ENCODE results near the gene KLHL2.
"Not testable (repeated sequence)": the region's sequence is repeated elsewhere in the genome, so short reads cannot be mapped to it uniquely, and the experiment has no call there.

Gene KLHL2

DNA sequence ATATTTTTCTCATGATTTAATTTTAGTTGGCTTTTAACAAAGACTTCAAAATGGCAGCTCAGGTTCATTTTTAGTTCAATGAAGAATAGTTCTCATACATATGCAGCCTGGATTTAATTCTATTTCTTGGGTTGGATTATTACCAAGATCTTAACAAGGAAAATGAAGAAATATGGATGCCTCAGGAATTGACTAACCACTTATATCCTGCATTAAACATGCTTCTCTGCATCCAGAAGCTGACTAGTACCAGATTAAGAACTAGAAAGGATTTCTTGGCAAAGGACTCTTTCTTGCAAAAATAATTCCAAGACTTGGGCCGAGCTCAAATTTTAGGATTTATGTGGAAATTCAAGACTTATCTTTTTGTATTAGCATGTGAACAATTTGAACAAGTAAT lies 5.6 kb upstream of the KLHL2 start:
- DNase-seq (ENCODE audit: low spot score), result no peak

DNA sequence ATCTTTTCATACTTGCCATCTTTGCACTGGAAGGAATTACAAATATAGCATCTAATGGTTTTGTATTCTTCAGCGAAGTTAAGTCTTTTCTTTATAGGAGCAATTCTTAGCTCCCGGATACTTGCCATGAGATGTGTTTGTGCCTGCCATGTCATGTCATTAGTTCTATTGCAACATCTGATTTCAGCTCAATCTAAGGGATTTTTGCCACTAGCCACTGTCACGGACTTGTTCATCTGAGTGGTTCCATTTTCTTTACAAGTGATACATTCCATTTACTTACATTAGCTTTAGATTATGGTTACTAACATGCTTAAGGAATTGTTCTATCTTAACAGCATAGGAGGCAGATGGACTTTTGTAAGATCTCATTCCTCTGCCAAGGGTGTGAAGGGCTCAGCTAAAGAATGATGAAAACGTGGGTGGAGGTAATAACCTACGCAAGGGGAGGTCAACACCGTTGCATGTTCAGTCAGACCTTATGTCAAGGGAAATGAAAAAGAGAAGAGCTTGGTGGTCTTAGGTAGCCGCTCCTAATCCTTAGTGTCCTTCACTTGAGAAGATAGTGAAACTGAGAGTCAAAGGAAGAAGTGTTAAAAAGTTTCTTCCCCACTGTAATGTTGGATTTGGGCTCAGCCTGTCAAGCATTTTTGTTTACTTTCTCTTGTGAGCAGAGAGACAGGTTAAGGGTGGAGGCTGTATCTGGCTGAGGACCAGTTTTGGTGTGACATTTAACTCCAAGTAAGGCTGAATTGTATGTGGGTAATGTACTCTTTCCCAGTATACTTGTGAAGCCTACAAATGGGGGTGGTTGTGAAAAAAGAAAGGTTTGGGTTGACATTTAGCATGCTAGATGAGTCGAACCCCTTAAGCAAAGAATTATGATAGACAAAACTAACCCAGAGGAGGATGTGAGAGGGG lies 3.6 kb upstream of the KLHL2 start:
- no peak for DNase-seq (ENCODE audit: low spot score)

DNA sequence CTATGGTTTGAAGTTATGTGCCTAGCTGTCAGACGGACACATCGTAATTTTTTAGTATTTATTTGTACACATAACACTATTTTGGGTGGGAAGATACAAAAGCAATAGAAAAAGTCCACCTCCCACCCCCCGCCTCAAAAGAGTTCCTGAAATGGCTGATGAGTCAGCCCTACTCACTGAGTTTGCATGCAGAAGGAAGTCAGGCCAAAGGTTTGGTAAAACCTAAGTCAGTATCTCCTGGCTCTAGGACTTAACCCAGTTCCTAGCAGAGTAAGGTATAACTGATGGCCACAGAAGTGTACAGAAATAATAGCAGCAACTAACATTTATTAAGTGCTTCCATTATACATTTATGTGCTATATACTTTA lies 2.9 kb upstream of the KLHL2 start:
- no peak for DNase-seq (ENCODE audit: low spot score)

DNA sequence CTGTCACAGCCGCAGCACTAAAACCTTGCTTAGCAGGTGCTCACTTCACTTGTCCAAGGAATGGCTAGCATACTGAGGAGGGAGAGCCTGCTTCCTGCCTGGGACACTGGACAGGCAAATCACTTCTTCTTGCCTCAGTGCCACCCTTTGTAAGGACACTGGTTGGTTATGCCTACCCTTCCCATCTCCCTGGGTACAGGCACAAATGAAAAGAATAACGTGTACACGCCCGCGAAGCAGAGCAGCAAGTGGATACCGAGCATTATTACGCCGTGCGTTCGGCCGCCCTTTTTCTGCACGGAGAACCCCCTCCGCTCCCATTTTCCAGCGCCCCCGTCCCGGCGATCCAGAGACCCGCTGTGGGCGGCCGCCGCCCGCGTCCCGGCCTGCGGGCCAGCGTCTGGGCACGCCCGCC lies 338 bp upstream of the KLHL2 start:
- DNase-seq (ENCODE audit: low spot score), result peak; percentile 42

DNA sequence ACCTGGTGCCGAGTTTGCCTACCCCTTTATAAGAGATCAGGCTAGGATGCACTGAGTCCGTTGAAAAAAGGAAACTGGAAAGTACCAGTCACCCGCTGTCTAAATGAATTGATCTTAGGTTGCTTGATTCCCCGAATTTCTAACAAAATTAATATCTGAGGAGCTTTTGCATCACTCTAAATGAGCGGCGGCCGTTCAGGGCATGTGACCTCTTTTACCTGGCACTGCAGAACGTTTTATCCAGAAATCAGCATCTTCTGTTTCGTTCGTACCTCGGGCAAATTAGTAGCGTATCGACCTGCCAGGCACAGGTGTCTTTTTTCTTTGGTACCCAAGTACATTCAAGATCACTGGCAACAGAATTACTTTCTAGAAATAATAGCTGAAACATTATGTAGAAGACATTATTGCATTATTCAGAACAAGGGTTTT lies 876 bp downstream of the KLHL2 start:
- peak; percentile 52 for DNase-seq (ENCODE audit: low spot score)

DNA sequence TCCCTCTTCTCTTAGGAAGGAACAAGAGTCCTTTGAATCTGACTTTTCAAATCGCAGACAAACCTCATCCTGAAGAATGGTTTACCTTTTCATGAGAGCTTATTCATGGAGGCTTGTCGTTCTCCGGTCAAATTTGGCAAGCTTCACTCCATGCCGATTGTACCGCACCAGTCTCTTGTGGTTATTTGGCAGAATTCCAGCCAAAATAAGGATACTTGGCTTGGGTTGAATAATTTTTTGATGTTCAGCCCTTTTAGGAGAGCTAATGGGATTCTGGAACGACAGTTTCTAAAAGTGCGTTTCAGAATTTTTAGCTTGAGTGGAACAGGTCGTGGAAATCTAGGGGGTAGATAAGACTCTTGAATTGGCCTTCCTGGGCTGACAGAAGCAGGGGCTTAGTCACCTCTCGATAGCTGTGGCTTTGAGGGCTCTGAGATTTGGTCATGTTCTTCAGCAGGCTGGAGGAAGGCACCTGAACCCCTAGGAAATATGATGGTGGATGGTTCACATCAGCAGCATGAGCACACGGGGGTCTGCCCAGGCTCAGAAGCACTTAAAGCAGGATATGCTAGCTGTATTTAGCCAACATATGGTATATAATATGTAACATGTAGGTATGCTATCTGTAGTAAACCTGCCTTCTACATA lies 1.5 kb downstream of the KLHL2 start:
- peak; percentile 45 for DNase-seq (ENCODE audit: low spot score)

DNA sequence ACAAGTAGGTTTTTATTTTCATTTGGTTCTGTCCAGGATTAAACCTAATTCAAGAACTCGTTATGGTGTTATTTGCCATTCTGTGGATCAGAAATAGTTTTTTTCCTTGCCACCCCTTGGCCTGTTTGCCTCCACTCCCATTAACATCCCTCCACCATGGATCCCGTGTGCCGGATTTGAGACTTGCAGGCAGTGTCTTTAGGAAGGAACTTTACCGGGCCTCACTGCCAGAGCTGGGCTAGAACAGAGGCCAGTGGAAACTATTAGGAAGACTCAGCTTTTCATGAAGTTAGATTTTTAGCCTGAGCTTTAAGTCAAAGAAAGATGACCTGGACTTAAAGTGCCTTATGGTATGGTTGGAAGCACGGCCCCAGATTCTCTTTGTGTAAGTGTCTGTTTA lies 2.4 kb downstream of the KLHL2 start:
- peak; percentile 24 for DNase-seq (ENCODE audit: low spot score)

DNA sequence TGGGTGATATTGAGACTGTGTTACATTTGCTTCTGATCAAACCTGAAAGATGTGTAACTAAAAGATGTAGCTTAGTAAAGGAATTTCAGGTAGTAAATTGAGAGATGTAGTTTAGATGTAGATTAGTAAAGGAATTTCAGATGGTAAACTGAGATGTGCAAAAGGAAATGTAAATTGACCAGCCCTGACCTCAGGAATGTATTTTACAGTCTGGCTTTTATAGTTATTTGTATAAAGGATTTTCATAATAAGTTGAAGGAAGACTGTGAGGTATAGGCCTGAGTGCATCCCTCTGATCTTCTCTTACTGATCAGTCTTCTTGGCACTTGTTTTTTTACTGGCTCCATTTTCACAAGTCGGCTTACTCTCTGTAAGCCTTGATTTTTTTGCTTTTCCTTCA lies 3.2 kb downstream of the KLHL2 start:
- no peak for DNase-seq (ENCODE audit: low spot score)

DNA sequence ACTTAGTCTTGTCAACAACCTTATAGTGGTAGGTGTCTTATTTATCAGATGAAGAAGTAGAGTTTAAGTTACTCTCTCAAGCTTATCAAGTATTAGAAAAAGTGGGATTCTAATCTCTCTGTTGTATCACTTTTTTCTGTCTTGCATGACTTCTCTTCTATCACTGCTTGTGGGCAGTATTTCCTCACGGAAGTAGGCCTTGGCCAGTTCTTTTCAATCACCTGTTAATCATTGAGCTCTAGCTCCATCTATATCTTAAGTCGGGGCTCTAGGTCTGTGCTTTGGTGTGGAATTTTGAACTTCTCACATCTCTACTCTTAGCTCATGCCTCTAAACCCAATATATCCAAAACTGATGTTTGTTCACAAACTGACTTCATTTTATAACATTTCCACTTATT lies 5.3 kb downstream of the KLHL2 start:
- DNase-seq (ENCODE audit: low spot score), result not testable (repeated sequence)

DNA sequence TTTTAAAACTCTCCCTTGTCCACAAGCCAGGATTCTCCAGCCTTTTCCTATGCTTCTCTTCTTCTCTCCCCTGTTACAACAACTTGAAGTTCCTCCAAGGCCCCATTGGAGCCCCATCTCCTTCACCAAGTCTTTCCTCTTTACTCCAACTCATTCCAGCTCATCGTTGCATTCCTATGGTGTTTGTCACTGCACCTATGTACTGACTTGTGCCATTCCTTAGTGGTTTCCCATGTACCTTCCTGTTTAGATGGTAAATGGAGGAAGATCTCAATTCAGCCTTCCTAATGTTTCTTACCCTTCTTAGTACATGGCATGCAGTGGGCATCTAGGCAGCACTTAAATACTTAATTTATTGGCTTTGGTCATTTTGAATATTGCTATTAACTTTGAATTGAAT lies 6.0 kb downstream of the KLHL2 start:
- DNase-seq (ENCODE audit: low spot score), result not testable (repeated sequence)

DNA sequence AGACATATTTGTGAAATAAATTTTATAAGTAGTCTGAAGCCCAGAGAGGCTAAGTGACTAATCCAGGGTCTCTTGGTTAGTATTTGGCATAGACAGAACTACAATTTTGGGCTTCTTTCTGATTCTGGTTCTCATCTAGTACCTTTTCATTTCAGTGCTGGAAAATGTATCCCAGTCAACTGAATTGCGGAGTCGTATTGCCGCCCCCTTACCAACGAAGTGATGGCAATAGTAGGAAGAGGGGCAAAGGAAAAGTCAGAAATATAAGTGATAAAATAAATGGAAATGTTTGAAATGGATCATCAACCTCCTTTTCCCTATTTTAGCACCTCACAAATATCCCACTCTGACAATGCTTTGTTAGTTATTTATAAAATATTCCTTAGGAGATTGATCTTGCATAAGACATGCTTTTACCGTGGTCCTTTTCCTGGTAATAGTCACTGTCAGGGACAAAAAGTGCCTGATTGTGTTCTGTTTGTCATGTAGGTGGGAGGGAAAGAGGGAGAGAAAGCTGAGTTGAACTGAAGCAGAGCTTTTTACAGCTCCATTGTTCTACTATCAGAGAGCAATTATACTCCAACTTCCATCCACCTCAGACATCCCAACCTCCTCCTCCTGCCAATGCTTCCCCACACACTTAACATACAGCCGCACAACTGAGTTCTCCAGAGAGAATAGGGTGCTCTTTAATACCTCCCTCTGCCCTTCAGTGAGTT lies 6.8 kb downstream of the KLHL2 start:
- peak; percentile 60 for DNase-seq (ENCODE audit: low spot score)

DNA sequence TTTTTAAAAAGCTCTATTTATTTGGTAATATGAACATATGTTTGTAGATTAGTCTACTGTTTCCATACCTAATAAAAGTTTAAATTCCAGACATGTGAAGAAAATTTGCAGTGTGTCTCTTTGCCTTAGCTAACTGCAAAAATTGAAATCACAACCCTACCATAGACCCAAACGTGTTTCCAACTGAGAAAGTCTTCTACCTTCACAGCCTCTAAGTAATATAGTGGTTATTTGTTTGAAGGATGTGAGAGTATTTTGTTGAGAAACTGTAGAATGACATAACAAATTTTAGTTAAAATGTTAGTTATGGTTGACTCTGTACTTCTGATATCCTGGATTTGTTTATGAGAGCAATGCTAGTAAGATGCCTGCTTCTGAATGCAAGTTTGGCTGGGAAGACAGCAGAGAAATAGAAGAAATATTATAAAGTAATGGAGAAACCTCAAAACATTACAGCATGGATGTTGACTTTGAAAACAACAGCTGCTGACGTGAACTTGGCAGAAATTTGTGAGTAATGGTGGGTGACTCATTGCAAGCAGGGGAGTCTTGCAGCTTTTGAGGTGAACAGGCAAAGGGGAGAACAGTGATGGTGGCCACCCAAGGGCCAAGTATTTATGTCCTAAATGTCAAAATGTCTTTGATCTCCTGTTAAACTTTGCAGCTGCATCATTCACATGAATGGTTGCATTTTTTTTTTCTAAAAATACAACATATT lies 7.8 kb downstream of the KLHL2 start:
- not testable (repeated sequence) for DNase-seq (ENCODE audit: low spot score)

DNA sequence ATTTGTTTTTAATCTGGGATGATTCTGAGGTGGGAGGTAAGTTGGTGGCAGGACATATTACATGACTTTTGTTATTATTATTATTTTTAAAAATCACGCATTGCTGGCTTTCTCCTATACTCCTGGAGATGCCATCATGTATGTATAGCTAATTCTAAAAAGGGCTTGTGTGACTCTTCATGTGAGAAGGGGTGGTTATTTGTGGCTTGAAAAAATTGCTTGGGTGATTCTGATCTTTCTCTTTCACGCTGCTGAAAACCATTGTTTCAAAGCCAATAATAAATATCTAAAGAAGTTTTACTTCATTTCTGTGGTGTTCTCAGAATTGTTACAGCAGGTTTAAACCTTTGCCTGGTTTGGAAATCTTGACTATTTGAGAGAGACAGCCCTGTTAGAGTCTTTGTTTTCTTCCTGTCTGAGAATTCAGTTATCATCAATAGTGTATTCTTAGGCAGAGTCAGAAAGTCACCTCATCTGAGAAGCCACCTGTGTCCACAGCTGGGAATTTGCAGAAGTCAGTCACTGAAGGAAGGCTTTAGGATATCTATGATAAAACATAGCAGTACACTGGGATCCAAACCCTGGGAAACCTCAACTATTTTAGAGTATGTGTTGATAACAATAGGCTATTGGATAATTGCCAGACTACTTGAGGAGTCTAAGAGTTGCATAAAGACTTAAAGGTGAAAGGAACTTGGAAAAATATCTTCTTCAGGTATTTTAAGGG lies 8.6 kb downstream of the KLHL2 start:
- not testable (repeated sequence) for DNase-seq (ENCODE audit: low spot score)

DNA sequence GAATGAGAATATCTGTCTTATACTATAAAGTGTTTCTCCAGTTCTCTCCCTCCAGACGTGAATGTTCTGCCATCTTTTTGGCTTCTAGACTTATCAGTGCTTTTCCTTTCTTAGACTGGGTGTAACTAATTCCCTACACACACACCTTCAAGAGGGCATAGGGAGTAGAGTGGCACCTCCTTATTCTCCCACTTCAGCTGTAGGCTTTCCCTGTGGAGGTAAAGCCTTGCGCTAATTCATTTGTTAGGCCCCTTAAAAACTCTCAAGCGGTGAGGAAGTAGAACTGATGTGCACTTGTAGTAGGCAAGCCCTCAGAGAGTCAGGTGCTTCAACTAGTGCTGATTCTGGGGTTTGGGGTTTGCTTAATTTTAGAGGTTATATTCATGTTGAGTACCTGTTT lies 10.0 kb downstream of the KLHL2 start:
- DNase-seq (ENCODE audit: low spot score), result no peak

DNA sequence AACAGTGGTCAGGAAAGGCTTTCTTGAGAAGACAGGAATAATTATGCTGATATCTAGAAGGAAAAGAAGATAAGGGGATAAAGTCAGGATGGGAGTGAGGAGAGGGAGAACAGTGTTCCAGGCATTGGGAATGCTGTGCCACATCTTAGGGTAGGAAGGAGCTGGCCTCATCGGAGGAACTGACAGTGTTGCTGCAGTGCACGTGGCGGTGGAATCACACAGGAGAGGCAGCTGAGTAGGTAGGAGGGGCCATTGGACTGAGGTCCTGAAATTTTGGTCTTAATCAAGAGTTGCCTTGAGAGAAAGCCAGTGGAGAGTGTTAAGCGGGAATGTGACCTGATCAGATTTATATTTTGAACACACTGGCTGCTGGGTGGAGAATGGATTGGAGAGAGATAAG lies 13.9 kb downstream of the KLHL2 start:
- DNase-seq (ENCODE audit: low spot score), result not testable (repeated sequence)

DNA sequence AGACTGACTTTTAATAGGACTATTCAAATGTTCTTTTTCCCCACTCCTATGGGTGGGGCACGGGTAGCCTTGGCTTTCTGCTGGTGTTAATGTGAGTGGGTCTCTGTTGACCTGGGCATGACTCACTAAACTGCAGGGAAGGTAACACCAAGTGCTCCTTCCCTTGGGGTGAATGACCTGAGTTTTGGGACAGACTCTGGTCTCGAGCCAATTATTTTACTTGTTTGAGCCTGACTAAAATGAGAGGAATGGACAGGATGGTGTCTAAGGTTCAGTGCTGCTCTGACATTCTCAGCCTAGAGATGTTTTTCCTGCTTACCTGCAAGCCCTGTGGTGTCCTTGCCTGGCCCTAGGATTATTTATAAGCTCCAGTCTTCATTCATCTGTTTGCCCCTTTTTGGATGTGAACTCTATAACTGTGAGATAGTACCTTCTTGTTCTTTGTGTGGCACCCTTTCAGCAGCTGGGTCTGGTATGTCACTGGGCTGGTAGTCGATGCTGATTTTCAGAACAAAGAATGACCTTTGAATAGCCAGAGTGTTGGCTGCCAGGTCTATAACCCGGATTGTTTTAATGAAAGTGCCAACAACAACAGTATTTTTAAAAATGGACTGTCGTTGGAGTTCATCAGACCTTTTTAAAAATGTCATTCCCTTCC lies 14.8 kb downstream of the KLHL2 start:
- not testable (repeated sequence) for DNase-seq (ENCODE audit: low spot score)

DNA sequence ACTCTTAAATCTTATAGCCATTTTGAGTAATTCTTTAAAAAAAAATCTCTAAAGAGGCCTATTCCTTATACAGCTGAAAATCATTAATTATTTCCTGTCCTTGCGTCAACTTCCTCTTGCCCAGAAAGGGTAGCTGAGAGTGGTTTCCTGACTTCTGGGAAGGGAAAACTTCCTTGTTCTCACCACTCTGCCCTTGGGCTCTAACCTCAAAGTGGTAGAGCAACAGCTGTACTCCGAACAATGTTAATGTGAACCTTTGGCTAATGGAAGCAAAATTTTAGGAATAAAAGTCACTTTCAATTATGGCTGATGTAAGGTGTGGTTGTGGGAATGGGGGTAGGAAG lies 15.3 kb downstream of the KLHL2 start:
- DNase-seq (ENCODE audit: low spot score), result peak; percentile 20

DNA sequence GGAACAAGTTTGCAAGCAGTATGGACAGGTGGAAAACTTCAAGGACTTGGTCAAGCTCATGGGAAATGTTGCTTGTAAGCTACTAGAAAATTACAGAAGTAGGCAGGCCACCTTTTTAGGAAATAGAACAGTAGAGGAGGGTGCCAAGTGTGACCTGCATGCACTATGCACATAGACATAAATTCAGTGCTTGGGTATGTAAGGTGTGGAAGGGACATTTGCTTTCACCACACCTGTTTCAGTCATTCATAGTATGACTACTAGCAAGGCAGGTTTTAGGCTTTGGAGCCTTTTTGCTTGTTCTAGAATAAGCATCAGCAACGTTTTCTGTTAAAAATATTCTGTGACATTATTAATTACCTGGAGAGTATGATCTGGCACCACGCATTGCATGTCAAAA lies 20.0 kb downstream of the KLHL2 start:
- DNase-seq (ENCODE audit: low spot score), result not testable (repeated sequence)

DNA sequence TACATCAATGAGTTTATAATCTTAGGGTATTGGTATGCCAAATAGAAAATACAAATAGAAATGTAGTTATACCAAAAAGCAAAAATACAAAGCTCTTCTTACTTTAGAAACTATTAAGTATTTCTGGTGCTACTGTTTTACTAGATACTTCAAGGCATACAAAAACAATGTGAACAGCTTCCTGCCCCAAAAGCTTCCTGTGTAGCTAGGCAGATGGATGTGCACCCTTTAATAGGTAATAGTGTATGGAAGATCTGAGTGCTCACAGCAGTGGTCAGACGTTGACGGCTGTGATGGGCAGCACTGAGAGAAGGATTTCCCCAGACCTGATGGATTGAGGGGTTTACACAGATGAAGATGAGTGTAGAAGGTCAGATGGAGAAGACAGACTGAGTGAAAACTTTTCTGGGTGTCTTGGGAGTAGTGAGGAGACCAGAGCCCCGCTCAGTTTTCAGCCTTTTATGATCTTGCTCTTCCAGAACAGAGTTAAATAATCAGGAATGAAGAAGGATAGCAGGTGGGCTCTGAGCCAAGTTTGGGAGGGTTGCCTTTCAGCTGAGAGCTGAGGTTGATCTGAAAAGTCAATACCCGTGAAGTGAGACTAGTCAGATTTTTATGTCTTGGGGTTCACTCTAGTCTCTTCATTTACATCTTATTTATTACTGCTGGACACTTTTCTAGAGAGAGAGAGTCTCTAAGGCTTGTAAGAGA lies 22.3 kb downstream of the KLHL2 start:
- DNase-seq (ENCODE audit: low spot score), result not testable (repeated sequence)
